OCI-LY3 (cell line): ENCODE data around the gene SCGB2B2.

Experiments used
- CTCF ChIP-seq: fragments of 200-600, 300-600 bp; sonication (generic); IDR thresholded peaks from 2 replicates; pipeline ENCODE4 v1.5.1; 2014; ENCODE audit warnings: antibody characterized with exemption, low read length, low read depth
- EZH2phosphoT487 ChIP-seq: fragments of 200-600 bp; shearing (Covaris generic); IDR thresholded peaks from 2 replicates; pipeline ENCODE4 v1.6.1; 2018; ENCODE audit warnings: antibody characterized with exemption, mixed run types, low read depth

GRCh38 chr19:34651747-34652146 lies 25.2 kb downstream of the SCGB2B2 start:
- TF ChIP-seq CTCF (no peak), EZH2phosphoT487 (no peak)
